ENCODE data around the gene BDH1. TPM values are rescaled to one million over a fixed set of nuclear protein-coding genes. Genes with fewer than 3 reads are reported as not detected.

BDH1 gene
- total and polyA plus RNA-seq, 2 of the 13 experiments (the other 11 are each of a cell fraction or from before 2014, with no cell fraction given) = 21.2 to 71.9 TPM

DNA sequence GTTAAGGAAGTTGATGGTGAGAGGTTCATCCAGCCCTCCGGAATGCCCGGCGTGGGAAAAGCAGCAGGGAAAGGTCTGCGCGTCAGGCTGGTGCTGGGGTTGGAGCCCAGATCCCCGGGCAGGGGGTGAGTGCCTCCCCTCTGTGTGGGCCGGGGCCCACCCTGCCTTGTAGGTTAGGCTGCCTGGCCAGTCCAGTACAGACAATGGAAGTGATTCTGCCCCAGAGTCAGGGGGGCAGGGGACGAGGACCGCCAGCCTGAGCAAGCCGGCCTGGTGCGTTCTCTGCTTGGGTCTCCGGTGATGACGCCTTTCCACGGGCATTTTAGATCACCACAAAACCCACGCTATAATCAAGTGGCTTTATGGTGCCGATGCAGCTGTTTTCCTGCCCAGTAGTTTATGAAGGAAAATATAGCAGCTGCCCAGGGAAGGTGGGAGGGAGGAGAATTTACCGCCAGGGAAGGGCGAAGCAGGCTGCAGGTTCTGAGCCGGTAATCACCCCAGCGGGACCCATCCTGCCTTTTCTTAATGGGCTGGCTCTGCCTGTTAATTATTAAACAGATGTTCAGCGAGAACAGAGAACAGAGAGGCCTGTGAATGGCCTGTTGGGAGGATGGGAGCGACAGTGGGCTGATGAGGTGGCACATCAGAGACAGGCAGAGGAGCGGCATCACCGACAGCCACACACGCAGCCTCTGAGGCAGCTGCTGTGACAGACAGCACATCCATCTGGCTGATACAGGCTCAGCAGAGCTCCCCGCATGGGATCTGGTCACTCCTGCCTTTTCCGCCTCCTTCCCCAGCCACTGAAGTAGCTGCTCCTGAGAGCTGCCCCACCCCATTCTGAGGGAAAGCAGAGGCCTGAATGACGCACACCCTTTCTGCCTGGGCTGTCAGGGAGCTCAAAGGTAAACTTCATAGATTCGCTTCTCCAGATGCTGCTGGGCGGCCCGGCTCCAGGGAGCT, 35.2 kb downstream of the BDH1 start (continued):
- TF ChIP-seq, protein P1, sequence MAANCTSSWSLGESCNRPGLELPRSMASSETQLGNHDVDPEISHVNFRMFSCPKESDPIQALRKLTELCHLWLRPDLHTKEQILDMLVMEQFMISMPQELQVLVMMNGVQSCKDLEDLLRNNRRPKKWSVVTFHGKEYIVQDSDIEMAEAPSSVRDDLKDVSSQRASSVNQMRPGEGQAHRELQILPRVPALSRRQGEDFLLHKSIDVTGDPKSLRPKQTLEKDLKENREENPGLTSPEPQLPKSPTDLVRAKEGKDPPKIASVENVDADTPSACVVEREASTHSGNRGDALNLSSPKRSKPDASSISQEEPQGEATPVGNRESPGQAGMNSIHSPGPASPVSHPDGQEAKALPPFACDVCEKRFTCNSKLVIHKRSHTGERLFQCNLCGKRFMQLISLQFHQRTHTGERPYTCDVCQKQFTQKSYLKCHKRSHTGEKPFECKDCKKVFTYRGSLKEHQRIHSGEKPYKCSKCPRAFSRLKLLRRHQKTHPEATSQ (CRISPR knock-in tag; IDR thresholded peaks at IDR 0.05; ENCODE audit: borderline replicate concordance) = peak; percentile 31; the same call in 1 of the 2 replicates
- TF ChIP-seq U2AF1 (optimal IDR thresholded peaks at IDR 0.05; ENCODE audit: low read depth, low read length) (peak; percentile 79), NR3C1 (CRISPR knock-in tag; IDR thresholded peaks at IDR 0.05) (no peak), POLR2AphosphoS5 (IDR thresholded peaks at IDR 0.05; ENCODE audit: low read depth, low read length) (peak; percentile 69; the same call in 1 of the 2 replicates), BCL6 (CRISPR knock-in tag; IDR thresholded peaks at IDR 0.05) (0 out of 2 replicates have a peak, but pooled peaks have one; percentile 33), ZMYM2 (CRISPR knock-in tag; IDR thresholded peaks at IDR 0.05) (no peak), TGIF2 (CRISPR knock-in tag; IDR thresholded peaks at IDR 0.05) (no peak; the same call in 1 of the 2 replicates), ZNF207 (IDR thresholded peaks at IDR 0.05; ENCODE audit: borderline replicate concordance) (no peak), ZNF782 (CRISPR knock-in tag; IDR thresholded peaks at IDR 0.05; ENCODE audit: borderline replicate concordance) (peak; percentile 46; the same call in 1 of the 2 replicates), TBX2 (CRISPR knock-in tag; IDR thresholded peaks at IDR 0.05; ENCODE audit: borderline replicate concordance) (peak; percentile 68), XRCC5 (optimal IDR thresholded peaks at IDR 0.05; ENCODE audit: low read length) (peak; percentile 40), MED1 (CRISPR knock-in tag; IDR thresholded peaks at IDR 0.05) (peak; percentile 72), ZNF616 (CRISPR knock-in tag; IDR thresholded peaks at IDR 0.05; ENCODE audit: low read depth) (no peak), ZKSCAN8 (CRISPR knock-in tag; IDR thresholded peaks at IDR 0.05; ENCODE audit: borderline replicate concordance) (0 out of 2 replicates have a peak, but pooled peaks have one; percentile 40), ZNF552 (CRISPR knock-in tag; IDR thresholded peaks at IDR 0.05; ENCODE audit: borderline replicate concordance) (no peak), ZNF678 (CRISPR knock-in tag; IDR thresholded peaks at IDR 0.05) (no peak), RARA (CRISPR knock-in tag; IDR thresholded peaks at IDR 0.05) (no peak; the same call in 1 of the 2 replicates), BORCS8-MEF2B (CRISPR knock-in tag; IDR thresholded peaks at IDR 0.05) (0 out of 2 replicates have a peak, but pooled peaks have one; percentile 37), MEF2D (CRISPR knock-in tag; IDR thresholded peaks at IDR 0.05) (0 out of 2 replicates have a peak, but pooled peaks have one; percentile 41), ZNF749 (CRISPR knock-in tag; IDR thresholded peaks at IDR 0.05; ENCODE audit: borderline replicate concordance) (no peak), DNMT1 (CRISPR knock-in tag; IDR thresholded peaks at IDR 0.05) (no peak)
- TF ChIP-seq, protein P2, sequence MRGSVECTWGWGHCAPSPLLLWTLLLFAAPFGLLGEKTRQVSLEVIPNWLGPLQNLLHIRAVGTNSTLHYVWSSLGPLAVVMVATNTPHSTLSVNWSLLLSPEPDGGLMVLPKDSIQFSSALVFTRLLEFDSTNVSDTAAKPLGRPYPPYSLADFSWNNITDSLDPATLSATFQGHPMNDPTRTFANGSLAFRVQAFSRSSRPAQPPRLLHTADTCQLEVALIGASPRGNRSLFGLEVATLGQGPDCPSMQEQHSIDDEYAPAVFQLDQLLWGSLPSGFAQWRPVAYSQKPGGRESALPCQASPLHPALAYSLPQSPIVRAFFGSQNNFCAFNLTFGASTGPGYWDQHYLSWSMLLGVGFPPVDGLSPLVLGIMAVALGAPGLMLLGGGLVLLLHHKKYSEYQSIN (CRISPR knock-in tag; IDR thresholded peaks at IDR 0.05; ENCODE audit: borderline replicate concordance) = no peak
- TF ChIP-seq, protein P3, sequence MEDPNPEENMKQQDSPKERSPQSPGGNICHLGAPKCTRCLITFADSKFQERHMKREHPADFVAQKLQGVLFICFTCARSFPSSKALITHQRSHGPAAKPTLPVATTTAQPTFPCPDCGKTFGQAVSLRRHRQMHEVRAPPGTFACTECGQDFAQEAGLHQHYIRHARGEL (CRISPR knock-in tag; IDR thresholded peaks at IDR 0.05) = no peak
- TF ChIP-seq, protein P4, sequence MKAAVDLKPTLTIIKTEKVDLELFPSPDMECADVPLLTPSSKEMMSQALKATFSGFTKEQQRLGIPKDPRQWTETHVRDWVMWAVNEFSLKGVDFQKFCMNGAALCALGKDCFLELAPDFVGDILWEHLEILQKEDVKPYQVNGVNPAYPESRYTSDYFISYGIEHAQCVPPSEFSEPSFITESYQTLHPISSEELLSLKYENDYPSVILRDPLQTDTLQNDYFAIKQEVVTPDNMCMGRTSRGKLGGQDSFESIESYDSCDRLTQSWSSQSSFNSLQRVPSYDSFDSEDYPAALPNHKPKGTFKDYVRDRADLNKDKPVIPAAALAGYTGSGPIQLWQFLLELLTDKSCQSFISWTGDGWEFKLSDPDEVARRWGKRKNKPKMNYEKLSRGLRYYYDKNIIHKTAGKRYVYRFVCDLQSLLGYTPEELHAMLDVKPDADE (CRISPR knock-in tag; IDR thresholded peaks at IDR 0.05) = no peak
